ENCODE results near the gene POLR2I. TPM values are rescaled to one million over a fixed set of nuclear protein-coding genes. Genes with fewer than 3 reads are reported as not detected.
A peak's percentile ranks its signal among the peaks of the same experiment; 100 is the strongest.
"Not testable (repeated sequence)": the region's sequence is repeated elsewhere in the genome, so short reads cannot be mapped to it uniquely, and the experiment has no call there.

The POLR2I gene
- total RNA-seq, 1 donor from 2014 or later: 51.8 TPM

DNA sequence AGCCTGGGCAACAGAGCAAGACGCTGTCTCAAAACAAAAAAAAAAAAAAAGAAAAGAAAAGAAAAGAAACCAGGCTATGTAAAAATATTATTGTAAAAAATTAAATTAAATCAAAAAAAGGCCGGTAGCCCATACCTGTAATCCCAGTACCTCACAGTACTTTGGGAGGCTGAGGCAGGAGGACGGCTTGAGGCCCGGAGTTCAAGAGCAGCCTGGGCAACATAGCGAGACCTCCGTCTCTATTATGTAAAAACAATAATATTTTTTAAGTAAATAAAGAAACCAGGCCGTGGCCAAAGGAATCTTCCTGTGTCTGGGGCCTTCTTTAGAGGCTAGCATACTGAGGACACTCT, 24.4 kb upstream of the POLR2I start:
- H3K27me3 Mint-ChIP-seq (ENCODE audit: low read depth): no peaks in the 10 kb centered on the region
- peak overlapping the region; percentile 98 for H3K4me3 Mint-ChIP-seq
- peaks cover 18% of the 10 kb centered on the region for H3K36me3 Mint-ChIP-seq
- TF ChIP-seq, protein P1, sequence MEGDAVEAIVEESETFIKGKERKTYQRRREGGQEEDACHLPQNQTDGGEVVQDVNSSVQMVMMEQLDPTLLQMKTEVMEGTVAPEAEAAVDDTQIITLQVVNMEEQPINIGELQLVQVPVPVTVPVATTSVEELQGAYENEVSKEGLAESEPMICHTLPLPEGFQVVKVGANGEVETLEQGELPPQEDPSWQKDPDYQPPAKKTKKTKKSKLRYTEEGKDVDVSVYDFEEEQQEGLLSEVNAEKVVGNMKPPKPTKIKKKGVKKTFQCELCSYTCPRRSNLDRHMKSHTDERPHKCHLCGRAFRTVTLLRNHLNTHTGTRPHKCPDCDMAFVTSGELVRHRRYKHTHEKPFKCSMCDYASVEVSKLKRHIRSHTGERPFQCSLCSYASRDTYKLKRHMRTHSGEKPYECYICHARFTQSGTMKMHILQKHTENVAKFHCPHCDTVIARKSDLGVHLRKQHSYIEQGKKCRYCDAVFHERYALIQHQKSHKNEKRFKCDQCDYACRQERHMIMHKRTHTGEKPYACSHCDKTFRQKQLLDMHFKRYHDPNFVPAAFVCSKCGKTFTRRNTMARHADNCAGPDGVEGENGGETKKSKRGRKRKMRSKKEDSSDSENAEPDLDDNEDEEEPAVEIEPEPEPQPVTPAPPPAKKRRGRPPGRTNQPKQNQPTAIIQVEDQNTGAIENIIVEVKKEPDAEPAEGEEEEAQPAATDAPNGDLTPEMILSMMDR (IDR thresholded peaks at IDR 0.05; ENCODE audit: unreplicated experiment): no peak
- H3K27ac Mint-ChIP-seq: peak overlapping the region; percentile 99
- no peaks in the 10 kb centered on the region for H3K9me3 Mint-ChIP-seq
- no peak for DNase-seq (ENCODE audit: low spot score in 2 of 2, unreplicated experiment in 2 of 2)
- peaks cover 16% of the 10 kb centered on the region for H3K4me1 Mint-ChIP-seq

GRCh38 chr19:36136964-36137686, 22.4 kb upstream of the POLR2I start:
- H3K4me1 Mint-ChIP-seq: peaks cover 19% of the 10 kb centered on the region
- no peak for DNase-seq (ENCODE audit: low spot score in 2 of 2, unreplicated experiment in 2 of 2)

GRCh38 chr19:36134867-36135266, 20.2 kb upstream of the POLR2I start:
- H3K27me3 Mint-ChIP-seq (ENCODE audit: low read depth); H3K27ac Mint-ChIP-seq; DNase-seq (ENCODE audit: low spot score in 2 of 2, unreplicated experiment in 2 of 2); H3K9me3 Mint-ChIP-seq; H3K36me3 Mint-ChIP-seq; H3K4me3 Mint-ChIP-seq: not testable (repeated sequence)
- peaks cover 16% of the 10 kb centered on the region for H3K4me1 Mint-ChIP-seq

More at GRCh38 chr19:36136964-36137686, 22.4 kb upstream of the POLR2I start:
- no peaks in the 10 kb centered on the region for H3K9me3 Mint-ChIP-seq
- peak overlapping the region; percentile 57 for H3K27ac Mint-ChIP-seq
- peaks cover 9% of the 10 kb centered on the region for H3K36me3 Mint-ChIP-seq
- TF ChIP-seq, protein P1 (IDR thresholded peaks at IDR 0.05; ENCODE audit: unreplicated experiment): no peak
- H3K4me3 Mint-ChIP-seq: no peak overlapping the region
- no peaks in the 10 kb centered on the region for H3K27me3 Mint-ChIP-seq (ENCODE audit: low read depth)

GRCh38 chr19:36131221-36131620, 16.5 kb upstream of the POLR2I start:
- not testable (repeated sequence) for DNase-seq (ENCODE audit: low spot score in 2 of 2, unreplicated experiment in 2 of 2); H3K27me3 Mint-ChIP-seq (ENCODE audit: low read depth); H3K36me3 Mint-ChIP-seq; H3K27ac Mint-ChIP-seq; H3K4me3 Mint-ChIP-seq; H3K9me3 Mint-ChIP-seq
- H3K4me1 Mint-ChIP-seq: peaks cover 11% of the 10 kb centered on the region

GRCh38 chr19:36128392-36128736, 13.7 kb upstream of the POLR2I start:
- Mint-ChIP-seq H3K36me3 (peaks cover 8% of the 10 kb centered on the region), H3K27ac (peak overlapping the region; percentile 97), H3K4me3 (peak overlapping the region; percentile 75), H3K27me3 (ENCODE audit: low read depth) (no peaks in the 10 kb centered on the region), H3K9me3 (no peaks in the 10 kb centered on the region), H3K4me1 (peaks cover 11% of the 10 kb centered on the region)
- TF ChIP-seq, protein P1 (IDR thresholded peaks at IDR 0.05; ENCODE audit: unreplicated experiment): no peak
- no peak for DNase-seq (ENCODE audit: low spot score in 2 of 2, unreplicated experiment in 2 of 2)

DNA sequence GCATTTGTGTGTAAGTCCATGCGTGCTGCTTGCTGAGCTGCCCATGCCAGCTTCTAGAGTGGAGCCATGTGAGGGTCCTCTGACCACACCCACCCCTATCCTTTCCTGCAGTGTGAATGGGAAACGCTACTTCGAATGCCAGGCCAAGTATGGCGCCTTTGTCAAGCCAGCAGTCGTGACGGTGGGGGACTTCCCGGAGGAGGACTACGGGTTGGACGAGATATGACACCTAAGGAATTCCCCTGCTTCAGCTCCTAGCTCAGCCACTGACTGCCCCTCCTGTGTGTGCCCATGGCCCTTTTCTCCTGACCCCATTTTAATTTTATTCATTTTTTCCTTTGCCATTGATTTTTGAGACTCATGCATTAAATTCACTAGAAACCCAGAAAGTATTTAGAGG, 10.9 kb upstream of the POLR2I start:
- H3K36me3 Mint-ChIP-seq: peaks cover 11% of the 10 kb centered on the region
- H3K9me3 Mint-ChIP-seq: no peaks in the 10 kb centered on the region
- H3K27ac Mint-ChIP-seq: no peak overlapping the region
- no peak for DNase-seq (ENCODE audit: low spot score in 2 of 2, unreplicated experiment in 2 of 2)
- peaks cover 2% of the 10 kb centered on the region for H3K4me1 Mint-ChIP-seq
- TF ChIP-seq, protein P1 (IDR thresholded peaks at IDR 0.05; ENCODE audit: unreplicated experiment): no peak
- no peak overlapping the region for H3K4me3 Mint-ChIP-seq
- no peaks in the 10 kb centered on the region for H3K27me3 Mint-ChIP-seq (ENCODE audit: low read depth)

Measured in mesothelial cell of epicardium (in vitro differentiated cells).